Lung microvascular endothelial cell (primary cell): ENCODE measurements around the gene PLCB1. TPM values are rescaled to one million over a fixed set of nuclear protein-coding genes. Genes with fewer than 3 reads are reported as not detected.

Source experiments
- DNase-seq, 2 donors: peaks; one replicate each; pipeline versions ENCODE4 v3.0.0 to v3.0.0-alpha.2; 2010; ENCODE audit warnings: low read depth in 2 of 2
- total RNA-seq: library from RNA; depleted of rRNA; stranded (reverse); fragments of >200 nt; gene quantifications from 2 replicates; pipeline ENCODE4 v1.2.1, GENCODE V29; 2014

The PLCB1 gene
- total RNA-seq, 1 donor from 2014 or later = 12.3 TPM

DNA sequence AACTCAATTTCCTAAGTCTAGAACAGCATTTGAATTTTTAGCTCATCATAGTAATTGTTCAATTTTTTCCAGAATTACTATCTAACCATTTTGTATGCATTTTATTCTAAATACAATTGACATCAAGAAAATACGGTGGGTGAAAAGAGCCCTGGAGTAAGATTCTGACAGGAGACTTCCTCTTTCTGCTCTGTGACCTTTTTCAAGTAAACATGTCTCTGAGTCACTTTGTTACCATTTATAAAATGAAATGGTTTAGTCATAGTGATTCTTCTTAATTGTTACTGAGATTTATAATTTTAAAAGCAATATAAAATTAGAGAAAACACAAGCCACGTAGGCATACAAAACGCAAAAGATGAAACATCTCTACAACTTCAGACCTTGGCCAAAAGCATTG, 80.2 kb downstream of the PLCB1 start:
- DNase-seq = peak in 1 of 2 donors; percentile 72

DNA sequence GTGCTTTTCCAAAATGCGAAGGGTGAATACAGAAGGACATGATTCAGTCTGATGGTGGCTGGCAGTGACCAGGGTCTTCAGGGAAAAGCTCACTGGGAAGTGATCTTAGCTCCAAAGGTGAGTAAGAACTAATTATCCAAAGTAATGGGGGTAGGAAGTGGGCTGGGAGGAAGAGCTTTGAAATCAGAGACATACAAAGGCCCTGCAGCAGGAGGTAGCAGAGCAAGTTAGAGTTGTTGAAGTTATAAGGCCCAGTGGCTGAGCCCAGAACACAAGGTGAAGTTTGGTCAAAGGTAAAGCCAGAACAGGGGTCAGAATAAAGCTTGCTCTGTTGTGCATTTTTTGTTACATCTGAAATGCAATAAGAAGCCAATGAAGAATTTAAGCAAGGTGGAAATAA, 81.2 kb downstream of the PLCB1 start:
- DNase-seq = no peak

DNA sequence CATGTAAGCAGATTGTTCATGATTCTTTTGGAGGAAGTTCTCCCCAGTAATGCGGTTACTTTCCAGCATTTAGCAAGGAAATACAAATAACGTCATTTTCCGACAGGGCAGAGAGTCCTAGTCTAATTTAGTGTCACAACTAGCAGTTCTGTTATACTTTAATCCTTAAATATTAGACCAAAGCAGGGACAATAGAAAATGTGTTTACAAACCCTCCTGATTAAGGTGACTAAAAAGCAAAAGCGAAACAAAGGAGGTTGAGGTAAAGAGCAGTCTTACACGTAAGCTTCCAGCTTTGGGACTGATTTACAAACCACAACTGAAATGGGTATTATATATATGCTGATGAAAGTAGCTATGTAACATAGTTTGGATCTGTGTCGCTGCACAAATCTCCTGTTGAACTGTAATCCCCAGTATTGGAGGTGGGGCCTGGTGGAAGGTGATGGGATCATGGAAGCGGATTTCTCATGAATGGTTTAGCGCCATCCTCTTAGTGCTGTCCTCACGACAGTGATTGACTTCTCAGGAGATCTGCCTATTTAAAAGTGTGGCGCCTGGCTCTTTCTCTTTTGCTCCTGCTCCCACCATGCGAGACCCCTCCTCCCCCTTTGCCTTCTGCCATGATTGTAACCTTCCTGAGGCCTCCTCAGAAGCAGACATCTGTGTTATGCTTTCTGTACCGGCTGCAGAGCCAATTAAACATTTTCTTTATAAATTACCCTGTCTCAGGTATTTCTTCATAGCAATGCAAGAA, 81.9 kb downstream of the PLCB1 start:
- peak; percentile 14 to 58 for DNase-seq

DNA sequence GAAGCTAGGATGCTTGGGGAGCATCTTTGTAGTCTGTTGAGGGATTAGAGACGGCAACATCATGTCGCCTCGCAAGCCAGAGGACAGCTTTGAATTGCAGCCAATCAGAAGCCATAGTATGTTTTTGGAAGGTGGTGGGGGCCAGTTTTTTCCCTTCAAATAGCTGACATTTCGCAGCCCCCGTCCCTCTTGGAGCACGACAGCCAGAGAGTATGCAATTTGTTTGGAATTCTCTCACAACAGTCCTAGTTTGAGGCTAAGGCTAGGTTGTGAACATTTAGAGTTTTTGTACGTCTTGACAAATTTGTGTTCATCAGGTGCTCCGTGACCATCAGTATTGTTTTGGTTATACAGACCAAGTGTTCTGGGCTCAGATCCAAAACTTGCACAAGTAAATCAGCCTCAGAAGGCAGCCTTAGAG, 83.3 kb downstream of the PLCB1 start:
- peak; percentile 18 to 70 for DNase-seq

DNA sequence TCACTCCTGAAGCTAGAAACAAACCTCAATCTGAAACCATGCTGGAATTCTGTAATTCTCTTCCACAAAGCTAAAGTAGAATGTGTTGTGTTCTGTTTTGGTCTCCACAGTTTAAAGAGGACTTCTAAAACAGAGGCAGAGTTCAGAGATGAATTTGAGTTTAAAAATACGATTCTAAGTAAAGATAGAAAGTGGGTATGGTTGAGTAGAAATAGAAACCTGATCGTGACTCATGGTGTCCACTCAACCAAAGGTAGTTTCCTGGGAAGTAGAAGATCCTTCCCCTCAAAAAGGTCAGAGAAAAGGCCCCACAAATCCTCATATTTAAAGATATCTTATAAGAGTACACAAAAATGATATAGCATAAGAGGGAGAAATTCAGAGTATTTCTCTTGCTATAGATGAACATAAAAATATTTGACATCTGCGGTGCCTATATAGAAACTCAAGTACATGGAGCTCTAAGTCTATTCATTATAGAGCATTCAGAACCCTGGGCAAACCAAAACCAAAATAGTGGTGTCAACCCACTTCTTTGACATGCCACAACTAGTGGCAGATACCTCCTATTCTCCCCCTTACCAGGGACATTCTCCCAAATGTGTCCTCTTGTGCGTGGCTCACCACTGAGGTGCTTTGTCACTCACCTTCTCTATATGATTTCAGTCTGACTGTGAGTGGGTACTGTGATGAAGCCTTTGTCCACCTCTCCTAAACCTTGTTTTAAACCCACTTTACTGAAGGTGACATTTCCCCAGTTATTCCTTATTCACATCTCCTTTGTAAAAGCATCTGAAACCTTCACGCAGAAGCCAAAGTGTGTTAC, 84.5 kb downstream of the PLCB1 start:
- no peak for DNase-seq

DNA sequence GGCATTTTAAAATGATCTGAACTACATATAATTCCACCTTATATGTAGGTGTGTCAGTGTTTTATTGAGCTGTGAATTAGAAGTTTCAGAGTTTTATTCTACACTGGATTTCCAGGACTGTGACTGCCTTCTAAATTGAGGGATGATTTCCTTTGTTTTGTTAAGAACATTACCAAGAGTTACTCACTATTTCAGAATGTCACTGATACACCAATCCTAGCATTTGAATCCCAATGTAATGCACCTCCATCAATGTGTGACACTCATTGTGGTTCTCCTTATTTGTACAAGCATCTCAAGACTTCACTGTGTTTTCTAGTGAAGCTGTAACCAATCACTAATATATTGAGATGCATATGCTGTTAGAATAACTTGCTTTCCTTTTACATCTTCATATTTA, 86.8 kb downstream of the PLCB1 start:
- peak in 1 of 2 donors; percentile 44 for DNase-seq

DNA sequence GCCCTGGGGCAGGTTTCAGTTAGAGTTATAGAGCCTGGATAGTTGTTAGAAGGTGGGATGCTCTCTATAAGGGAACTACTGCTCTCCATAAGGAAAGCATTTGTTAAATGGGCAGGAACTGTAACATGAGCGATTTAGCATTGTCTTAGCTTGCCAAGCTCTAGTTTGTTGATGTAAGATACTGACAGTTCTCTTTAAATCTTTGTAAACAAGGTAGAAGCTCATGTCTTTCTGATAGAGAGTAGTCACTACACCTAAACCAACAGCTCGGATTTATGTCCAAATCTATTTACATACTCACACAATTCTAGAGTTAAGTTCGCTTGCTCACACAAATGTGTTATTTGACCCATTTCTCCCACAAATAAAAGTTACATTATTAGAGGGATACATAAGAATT, 87.3 kb downstream of the PLCB1 start:
- DNase-seq = no peak

DNA sequence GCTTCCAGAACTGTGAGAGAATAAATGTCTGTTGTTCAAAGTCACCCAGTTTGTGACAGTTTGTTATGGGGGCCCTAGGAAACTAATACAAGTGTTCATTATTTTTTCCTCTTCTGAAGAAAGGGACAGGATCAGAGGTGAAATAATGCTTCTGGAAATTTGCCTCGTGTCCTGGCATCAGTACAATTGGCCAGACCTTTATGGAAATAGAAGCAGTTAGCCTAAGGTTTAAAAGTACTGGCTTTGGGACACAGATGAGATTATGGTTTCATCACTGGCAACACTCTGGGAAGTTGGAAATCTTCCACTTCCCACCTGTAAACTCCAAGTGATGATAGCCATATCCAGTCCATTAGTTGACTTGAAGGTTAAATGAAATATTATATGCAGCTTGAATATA, 88.7 kb downstream of the PLCB1 start:
- DNase-seq = peak in 1 of 2 donors; percentile 42

DNA sequence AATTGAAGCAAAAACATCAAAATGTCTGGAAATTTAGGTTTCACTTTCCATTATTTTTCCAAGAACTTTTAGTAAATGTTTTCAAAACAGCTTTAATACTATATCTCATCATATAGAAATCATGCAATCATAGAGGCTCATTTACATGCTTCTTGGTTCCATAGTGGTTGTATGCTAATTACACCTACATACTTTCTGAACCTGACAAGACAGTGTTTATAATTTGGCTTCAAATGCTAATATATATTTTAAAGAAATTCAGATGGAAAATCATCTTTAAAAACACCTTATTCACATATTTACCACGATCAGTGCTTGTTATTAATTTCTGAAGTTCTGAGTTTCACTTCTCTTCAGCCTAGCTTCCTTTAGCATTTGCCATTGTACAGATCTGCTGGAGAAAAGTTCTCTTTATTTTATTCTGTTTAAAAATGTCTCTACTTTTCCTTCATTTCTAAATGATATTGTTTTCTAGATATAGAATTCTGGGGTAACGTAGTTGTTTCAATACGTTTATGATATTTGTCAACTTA, 89.9 kb downstream of the PLCB1 start:
- DNase-seq = no peak

DNA sequence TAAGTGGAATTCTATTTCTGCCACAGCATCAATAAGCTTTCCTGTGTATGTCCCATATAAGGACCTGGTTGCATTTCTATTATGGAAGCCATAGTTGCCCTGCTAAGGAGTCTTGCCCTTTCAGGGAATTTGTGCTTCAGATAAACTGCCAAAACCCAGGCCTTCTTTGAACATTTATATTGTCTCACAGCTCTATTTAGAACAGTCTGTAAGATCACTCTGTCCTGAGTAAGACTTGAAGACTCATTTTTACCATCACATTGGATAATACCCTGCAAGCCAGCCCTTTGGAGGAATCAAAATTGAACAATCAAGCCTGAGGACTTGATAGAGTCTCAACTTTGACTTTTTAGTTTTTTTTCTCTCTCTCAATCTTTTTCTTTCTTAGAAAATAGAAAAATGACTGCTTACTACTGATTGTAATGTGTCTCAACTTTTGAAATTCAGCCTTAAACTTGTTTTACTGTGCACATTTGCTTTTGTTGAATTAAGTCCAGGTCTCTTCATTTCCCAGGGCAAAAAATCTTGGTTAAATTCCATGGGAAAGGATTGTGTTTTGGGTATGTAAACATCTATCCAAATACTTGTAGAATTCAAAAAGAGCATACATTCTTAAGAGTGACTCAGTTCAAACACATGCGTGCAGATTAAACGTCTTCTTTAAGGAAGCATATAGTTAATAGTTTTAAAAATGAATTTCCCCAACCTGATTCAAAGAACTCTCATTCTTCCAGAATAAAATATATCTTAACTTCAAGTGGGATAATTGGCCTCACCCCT, 91.2 kb downstream of the PLCB1 start:
- DNase-seq = peak in 1 of 2 donors; percentile 58

DNA sequence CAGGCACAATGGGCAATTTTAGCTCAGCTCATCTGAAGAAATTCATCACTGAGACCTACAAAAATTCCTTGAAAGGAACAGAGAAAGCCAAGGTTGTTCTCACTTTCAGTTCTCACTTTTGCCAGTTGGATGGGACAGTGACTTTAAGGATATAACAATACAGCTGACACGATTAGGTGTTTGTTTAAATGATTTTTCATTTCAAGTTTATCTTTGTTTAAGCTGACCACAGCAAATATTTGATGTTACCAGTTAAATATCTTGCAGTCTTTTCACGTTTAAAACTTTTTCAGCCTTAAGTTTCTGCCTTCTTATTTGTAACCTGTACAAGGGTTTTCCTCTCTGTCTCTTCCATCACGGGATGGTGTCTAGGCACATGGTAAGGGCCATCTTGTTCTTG, 93.6 kb downstream of the PLCB1 start:
- DNase-seq = no peak

DNA sequence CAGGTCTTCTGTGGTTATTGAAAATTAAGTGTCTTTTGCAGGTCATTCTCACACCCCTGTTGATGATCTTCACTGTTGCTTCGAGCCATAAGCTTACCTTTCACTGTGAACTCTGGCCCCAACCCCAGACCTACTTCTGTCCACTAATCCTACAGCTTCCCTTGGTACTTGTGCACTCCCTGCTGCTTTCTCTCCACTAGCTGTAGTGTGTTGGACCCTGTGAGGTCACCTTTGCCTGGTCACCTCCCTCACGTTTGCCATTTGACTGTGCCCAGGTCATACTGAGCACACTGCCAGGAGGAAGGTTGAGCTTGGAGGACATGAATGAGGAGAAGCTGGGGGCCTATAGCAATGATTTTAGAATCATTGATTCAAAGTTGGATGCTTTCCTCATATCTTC, 94.0 kb downstream of the PLCB1 start:
- DNase-seq = no peak

DNA sequence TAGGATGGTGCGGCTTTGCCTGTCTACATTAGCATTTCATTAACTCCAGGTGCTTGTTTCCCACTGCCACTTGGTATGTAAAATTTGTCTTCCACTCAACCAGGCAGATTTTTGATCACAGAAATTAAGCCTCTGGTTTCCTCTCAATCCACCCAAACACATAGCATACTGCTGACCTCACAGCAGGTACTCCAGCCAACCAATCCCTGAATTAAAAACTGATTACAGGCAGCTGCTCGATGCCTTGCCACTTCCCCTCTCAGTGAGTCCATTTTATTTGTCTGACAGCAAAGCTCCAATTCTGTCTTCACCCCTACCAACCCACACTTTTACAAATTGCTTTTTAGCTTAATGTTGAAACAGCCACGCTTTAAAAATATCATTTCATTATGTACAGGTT, 95.2 kb downstream of the PLCB1 start:
- DNase-seq = no peak

DNA sequence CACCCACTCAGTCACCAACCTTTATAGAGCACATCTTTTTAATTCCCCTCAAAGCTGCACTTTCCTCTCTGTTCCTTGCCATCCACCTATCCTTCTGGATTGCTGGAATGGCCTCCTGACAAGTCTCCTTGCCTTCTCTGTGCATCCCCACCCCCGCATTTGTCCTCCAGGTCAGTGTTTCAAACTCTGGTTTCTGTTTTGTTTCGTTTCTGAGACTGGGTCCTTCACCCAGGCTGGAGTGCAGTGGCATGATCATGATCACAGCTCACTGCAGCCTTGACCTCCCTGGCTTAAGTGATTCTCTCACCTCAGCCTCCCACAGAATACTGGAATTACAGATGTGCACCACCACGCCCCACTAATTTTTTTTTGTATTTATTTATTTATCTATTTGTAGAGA, 96.2 kb downstream of the PLCB1 start:
- DNase-seq = no peak

DNA sequence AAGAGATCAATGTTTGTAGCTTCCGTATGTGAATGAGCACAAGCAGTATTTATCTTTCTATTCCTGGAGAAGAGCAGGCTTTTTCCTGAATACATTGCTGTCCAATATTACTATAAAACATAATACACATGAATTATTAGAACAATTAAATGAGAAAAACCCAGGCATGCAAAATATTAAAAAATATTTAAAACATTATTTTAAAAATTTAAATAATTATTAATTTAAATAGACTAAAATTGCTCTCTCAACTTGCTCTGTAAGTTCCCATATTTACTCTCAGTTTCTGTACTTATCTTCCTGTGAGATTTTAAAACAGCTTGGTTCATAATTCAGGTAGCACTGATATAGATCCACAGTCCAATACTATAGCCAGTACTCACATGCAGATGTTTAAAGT, 97.0 kb downstream of the PLCB1 start:
- DNase-seq = no peak

DNA sequence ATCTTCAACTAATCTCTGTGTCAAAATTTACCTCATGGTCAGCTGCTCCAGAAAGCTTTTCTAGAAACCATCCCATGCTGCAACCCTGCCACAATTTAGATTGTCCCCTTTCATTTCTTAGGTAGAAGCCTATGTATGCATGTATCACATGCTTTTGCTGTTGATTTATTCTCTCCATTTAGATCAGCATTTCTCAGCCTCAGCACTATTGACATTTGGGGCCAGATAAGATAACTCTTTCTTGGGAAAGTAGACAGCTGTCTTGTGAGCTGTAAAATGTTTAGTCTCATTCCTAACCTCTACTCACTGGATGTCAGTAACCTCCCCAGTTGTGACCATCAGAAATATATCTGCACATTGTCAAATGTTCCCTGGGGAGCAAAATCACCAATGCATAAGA, 99.0 kb downstream of the PLCB1 start:
- DNase-seq = no peak

DNA sequence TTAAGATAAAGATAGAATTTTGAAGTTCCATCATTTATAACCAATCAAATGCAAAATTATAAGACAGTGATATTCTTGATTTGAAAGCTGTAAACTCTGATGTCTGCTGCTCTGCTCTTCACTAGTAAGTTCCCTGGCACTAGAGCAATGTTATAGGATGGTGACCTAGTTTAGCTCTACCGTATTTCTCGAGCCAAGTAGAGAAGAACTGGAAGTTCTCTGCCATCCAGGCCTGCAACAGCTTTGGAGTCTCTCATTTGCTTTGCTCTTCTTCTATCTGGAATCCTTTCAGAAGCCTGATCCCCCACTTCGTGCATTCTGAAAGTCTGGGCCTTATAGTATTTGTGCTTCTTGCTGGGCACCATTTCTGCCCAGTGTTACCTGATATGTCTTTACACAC, 100.3 kb downstream of the PLCB1 start:
- DNase-seq = no peak

DNA sequence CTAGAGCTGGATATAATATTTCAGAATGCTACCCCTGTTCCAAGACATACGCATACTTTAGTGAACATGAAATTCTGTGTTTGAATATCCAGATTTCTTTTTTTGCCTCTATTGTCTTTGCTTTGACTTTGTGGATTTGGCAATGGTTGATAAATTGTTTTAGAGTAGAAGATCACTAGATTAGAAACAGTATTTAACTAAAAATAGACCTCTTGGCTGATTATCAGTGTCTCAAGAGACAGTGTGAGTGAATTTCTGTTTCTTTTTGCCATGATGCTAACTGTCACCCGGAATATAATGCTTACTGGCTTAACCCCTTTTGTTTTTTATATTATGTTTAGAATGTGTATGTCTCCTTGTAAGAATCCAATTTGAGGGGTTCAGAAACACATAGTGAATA, 102.5 kb downstream of the PLCB1 start:
- DNase-seq = no peak

DNA sequence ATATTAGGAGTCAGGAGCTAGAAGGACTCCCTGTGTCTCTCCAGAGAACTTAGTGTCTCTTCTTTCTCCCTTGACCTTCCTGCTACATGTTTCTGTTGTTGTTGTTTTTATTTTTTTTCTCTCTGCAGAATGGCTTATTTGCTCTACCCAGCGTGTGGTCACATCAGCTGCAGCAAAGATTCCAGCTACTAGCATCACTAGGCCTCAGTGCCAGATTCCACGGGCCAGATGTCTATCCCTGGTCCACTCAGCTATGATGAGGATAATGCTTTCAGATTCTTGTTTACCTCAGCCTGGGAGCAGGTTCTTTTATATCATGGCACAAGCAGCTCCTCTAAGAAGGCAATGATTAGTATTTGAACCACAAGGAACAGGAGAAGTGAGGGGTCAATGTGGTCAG, 110.0 kb downstream of the PLCB1 start:
- no peak for DNase-seq

DNA sequence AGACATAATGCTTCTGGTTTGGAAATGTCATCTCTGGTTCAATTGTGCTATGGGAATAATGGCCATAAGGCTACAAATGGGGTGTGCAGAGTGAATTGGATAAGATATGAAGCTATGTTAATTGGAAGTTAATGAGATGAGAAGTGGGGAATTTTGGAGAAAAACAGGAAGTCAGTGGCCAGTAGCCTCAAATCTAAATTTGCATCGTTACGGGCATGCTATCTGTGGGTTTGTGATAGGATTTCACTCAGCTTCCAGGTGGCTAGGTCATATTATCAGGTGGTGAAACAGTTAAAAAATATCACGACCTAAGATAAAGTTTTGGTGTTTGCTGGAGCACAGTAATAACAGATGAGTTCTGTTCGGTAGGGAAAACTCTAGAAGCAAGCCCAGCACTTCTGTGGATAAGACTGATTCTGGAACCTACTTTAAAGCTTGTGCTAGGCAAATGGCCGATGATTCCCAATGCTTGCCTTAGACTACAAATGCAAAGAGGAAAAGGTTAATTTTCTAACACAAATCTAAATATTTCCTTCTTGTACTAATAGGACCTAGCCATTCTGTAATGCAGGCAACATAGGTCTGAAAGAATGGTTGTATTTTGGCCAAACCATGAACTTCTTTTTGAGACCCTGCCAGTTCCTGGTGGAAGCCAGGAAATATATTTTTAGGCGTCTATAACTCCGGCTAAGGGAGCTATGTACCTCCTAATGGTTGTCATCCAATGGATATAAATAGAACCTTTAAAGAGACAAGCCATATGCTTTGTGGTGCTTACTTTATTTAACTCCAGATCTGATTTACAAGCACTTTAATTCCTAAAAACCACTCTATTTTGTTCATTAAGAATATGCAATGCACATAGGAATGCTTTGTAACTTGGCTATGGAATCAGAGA, 111.0 kb downstream of the PLCB1 start:
- DNase-seq = peak in 1 of 2 donors; percentile 48

DNA sequence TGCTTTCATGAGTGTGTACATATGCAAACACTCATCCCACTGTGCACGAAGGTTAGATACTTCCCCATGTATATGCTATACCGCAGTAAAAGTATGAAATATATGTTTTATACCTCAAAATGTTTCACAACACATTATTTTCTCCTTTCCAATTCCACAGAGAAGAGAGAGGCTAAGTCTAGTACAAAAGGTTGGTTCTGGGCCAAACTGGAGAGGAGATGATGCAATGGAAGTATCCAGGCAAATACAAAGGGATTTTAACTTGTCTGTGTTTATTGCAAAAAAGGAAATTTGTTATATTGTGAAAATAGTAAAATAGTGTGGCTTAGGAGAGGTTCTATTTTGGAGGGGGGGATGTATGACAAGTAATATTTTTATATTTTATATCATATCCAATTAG, 112.6 kb downstream of the PLCB1 start:
- DNase-seq = peak; percentile 78 to 95
